Lower lobe of right lung (tissue), 2 donors: ENCODE results near the gene MAN2A1. TPM values are rescaled to one million over a fixed set of nuclear protein-coding genes. Genes with fewer than 3 reads are reported as not detected.

Source experiments
- ATAC-seq, 2 donors: fragments of 200-7000 bp; cut with Tn5 transposase; one replicate each; pipeline ENCODE4 v1.9.1; 2020 to 2022; ENCODE audit warnings: mild to moderate bottlenecking in 2 of 2, moderate library complexity in 2 of 2
- DNase-seq: peaks from one replicate; pipeline ENCODE4 v3.0.0-alpha.2; 2020
- H3K27ac ChIP-seq: fragments of 200-600 bp; one replicate; pipeline ENCODE4 v1.8.0; 2022
- H3K27me3 ChIP-seq: fragments of 200-600 bp; one replicate; pipeline ENCODE4 v1.8.0; 2022; ENCODE audit warnings: low read depth
- H3K36me3 ChIP-seq: fragments of 200-600 bp; one replicate; pipeline ENCODE4 v1.8.0; 2022; ENCODE audit warnings: mild to moderate bottlenecking
- H3K4me1 ChIP-seq: fragments of 200-600 bp; one replicate; pipeline ENCODE4 v1.8.0; 2022
- H3K4me3 ChIP-seq: fragments of 200-600 bp; one replicate; pipeline ENCODE4 v1.8.0; 2022; ENCODE audit warnings: mild to moderate bottlenecking
- H3K9me3 ChIP-seq: fragments of 200-600 bp; one replicate; pipeline ENCODE4 v1.8.0; 2022
- CTCF ChIP-seq: fragments of 200-600 bp; IDR thresholded peaks from one replicate; pipeline ENCODE4 v1.8.0; 2022; ENCODE audit warnings: antibody characterized with exemption, mild to moderate bottlenecking
- intact Hi-C: fragments of 100-400 bp; cut with DNase I; formaldehyde crosslinking; loops from one replicate; pipeline ENCODE4 v1.11.0; 2022
- total RNA-seq: library from RNA; stranded (reverse); fragmentation: NEBNext Ultra II Directional; extraction: Animal tissue kit (Norgen Biotek cat#: 25700); gene quantifications from one replicate; pipeline ENCODE4 v1.2.1, GENCODE V29; 2021
- donor health status: DM: no; HTN: yes; CAD: no; lungs with severe emphysema.

The MAN2A1 gene
- total RNA-seq, 1 donor from 2014 or later: 42.9 TPM

DNA sequence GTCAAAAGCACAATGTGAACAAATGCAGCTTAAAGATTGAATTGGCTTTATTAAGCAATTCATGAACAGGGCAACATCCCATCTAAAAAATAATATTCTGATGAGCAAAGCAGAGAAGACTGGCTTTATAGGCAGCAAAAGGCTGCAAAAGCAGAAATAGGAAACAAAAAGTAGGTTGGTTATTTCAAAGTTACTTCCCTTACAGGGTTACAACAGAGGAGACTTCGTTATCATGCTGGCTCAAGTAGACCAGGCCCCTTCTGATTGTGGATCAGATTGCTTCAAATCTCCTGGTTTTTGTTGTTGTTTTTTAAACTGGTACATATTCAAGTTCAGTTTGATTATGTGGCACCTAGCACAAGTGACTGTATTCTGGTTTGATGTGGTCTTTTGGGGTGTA, 73.1 kb downstream of the MAN2A1 start:
- Histone ChIP-seq H3K4me1 (no peaks in the 10 kb centered on the region), H3K4me3 (no peak overlapping the region), H3K9me3 (peaks cover 4% of the 10 kb centered on the region), H3K27me3 (no peaks in the 10 kb centered on the region), H3K36me3 (peaks cover 9% of the 10 kb centered on the region), H3K27ac (no peak overlapping the region)
- DNase-seq (no peak), ATAC-seq (no peak)
- TF ChIP-seq CTCF: no peak
- intact Hi-C loops: no loop called here

- intact Hi-C loops: no loop called here
- H3K4me1 ChIP-seq: no peaks in the 10 kb centered on the region
- no peak overlapping the region for H3K27ac ChIP-seq
- TF ChIP-seq CTCF: no peak
- DNase-seq (no peak), ATAC-seq (no peak)
- H3K27me3 ChIP-seq: no peaks in the 10 kb centered on the region
- peaks cover 4% of the 10 kb centered on the region for H3K9me3 ChIP-seq
- peaks cover 35% of the 10 kb centered on the region for H3K36me3 ChIP-seq
- H3K4me3 ChIP-seq: no peak overlapping the region
These were observed 77.7 kb downstream of the MAN2A1 start for GRCh38 chr5:109767184-109767995.

DNA sequence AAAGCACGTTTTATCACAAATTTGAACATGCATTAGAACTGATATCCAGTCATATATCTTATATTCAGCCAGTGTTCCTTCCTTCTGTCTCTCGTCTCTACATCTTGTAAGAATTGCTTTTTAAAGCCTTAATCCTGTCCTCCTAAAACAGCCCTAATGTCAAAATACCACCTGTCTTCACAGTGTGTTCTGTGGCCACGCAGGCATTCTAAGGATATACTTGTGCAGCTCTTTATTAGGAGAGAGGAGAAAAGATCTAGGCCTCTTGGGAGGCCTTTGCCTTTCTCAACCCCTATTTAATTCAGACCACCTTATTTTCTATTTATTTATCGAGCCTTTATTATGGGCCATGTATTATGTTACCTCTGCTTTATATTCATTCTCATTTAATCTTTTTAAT, 78.3 kb downstream of the MAN2A1 start:
- Histone ChIP-seq H3K27ac (no peak overlapping the region), H3K36me3 (peaks cover 35% of the 10 kb centered on the region), H3K9me3 (peaks cover 4% of the 10 kb centered on the region), H3K4me3 (no peak overlapping the region), H3K4me1 (no peaks in the 10 kb centered on the region), H3K27me3 (no peaks in the 10 kb centered on the region)
- ATAC-seq (no peak), DNase-seq (no peak)
- no peak for TF ChIP-seq CTCF
- intact Hi-C loops: no loop called here

DNA sequence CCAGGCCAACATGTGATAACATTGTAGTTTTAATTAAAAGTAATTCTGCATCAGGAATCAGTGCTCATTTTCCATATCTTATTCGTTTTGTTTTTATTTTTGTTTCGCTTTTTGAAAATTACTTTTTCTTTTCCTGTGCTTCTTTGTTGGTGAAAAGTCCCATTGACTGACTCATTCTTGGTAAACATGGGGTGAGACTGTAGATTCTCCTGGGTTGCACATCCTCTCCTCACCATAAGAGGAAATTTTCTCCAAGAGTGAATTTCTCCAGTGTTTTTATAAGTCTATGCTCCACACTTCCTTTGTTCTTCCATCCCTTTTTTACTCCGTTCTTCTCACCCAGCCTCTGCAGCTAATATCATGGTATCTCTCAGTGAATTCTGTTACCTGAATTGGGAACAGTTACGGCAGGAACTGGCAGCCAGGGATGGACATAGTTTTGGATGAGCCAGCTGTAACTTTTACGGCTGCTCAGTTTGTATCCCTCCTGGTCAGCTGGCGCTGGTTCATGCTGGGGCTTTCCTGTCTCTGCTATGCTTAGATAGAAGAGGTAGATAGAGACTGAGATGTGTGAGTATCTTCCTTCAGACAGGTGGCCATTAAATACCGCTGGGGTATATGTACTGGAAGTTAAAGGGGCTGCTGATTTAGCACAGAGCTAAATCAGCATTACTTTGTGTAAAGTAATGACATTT, 80.0 kb downstream of the MAN2A1 start:
- peaks cover 35% of the 10 kb centered on the region for H3K36me3 ChIP-seq
- H3K9me3 ChIP-seq: no peaks in the 10 kb centered on the region
- no peaks in the 10 kb centered on the region for H3K4me1 ChIP-seq
- ATAC-seq: no peak
- DNase-seq: no peak
- TF ChIP-seq CTCF: no peak
- no peak overlapping the region for H3K4me3 ChIP-seq
- intact Hi-C loops: no loop called here
- H3K27me3 ChIP-seq: no peaks in the 10 kb centered on the region
- no peak overlapping the region for H3K27ac ChIP-seq

DNA sequence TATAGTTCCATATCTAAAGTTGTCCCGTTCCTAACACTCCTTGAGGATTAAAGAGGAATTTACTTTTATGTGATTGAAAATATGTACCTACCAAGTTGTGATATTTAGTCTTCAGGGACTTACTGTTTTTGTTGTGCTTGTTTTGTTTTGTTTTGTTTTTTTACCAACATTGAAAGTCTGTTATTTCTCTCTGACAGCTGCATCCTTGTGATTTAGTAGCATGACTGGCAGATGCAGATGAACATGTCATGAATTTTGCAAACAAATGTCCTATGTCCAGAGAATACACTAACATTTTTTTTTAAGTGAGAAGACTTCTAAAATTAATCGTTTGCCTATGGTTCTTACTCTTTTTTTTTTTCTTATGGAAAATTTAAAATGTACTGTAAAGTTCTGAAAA, 85.4 kb downstream of the MAN2A1 start:
- ATAC-seq: no peak
- no peaks in the 10 kb centered on the region for H3K9me3 ChIP-seq
- no peaks in the 10 kb centered on the region for H3K4me1 ChIP-seq
- intact Hi-C loops: no loop called here
- peaks cover 24% of the 10 kb centered on the region for H3K36me3 ChIP-seq
- no peaks in the 10 kb centered on the region for H3K27me3 ChIP-seq
- no peak for DNase-seq
- TF ChIP-seq CTCF: no peak
- no peak overlapping the region for H3K27ac ChIP-seq
- no peak overlapping the region for H3K4me3 ChIP-seq
